ENCODE measurements around the gene BAK1.

The BAK1 gene

GRCh38 chr6:33621711-33622388 is 41.8 kb upstream of the BAK1 start:
- DNase-seq (ENCODE audit: insufficient read length, low spot score) (peak; percentile 65), FAIRE-seq (no peak)
- no peak for TF ChIP-seq CTCF (IDR thresholded peaks at IDR 0.05; ENCODE audit: insufficient read depth, missing control alignments)

- FAIRE-seq = no peak
- TF ChIP-seq CTCF (IDR thresholded peaks at IDR 0.05; ENCODE audit: insufficient read depth, missing control alignments) = no peak
- DNase-seq (ENCODE audit: insufficient read length, low spot score) = peak; percentile 81
Observed at GRCh38 chr6:33620856-33621710, 41.0 kb upstream of the BAK1 start, which contains the start of gene ITPR3. Gene ITPR3, plus strand, starts transcription at chr6:33621322. Its CDS starts 281 bp downstream, at chr6:33621603.

GRCh38 chr6:33620158-33620855 is 40.2 kb upstream of the BAK1 start:
- TF ChIP-seq CTCF (IDR thresholded peaks at IDR 0.05; ENCODE audit: insufficient read depth, missing control alignments) = no peak
- no peak for DNase-seq (ENCODE audit: insufficient read length, low spot score)
- FAIRE-seq = no peak

GRCh38 chr6:33619166-33619840 is 39.2 kb upstream of the BAK1 start:
- no peak for FAIRE-seq
- no peak for TF ChIP-seq CTCF (IDR thresholded peaks at IDR 0.05; ENCODE audit: insufficient read depth, missing control alignments)
- no peak for DNase-seq (ENCODE audit: insufficient read length, low spot score)

- DNase-seq (ENCODE audit: insufficient read length, low spot score) = no peak
- TF ChIP-seq CTCF (IDR thresholded peaks at IDR 0.05; ENCODE audit: insufficient read depth, missing control alignments) = no peak
- FAIRE-seq = no peak
Observed at GRCh38 chr6:33616913-33617312, 36.8 kb upstream of the BAK1 start.

GRCh38 chr6:33616113-33616512 is 36.0 kb upstream of the BAK1 start:
- no peak for DNase-seq (ENCODE audit: insufficient read length, low spot score)
- no peak for FAIRE-seq
- TF ChIP-seq CTCF (IDR thresholded peaks at IDR 0.05; ENCODE audit: insufficient read depth, missing control alignments) = no peak
